ENCODE results near the gene MAN1A2. TPM values are rescaled to one million over a fixed set of nuclear protein-coding genes. Genes with fewer than 3 reads are reported as not detected.
"Not testable (repeated sequence)": the region's sequence is repeated elsewhere in the genome, so short reads cannot be mapped to it uniquely, and the experiment has no call there.

Gene MAN1A2
- total RNA-seq, 1 experiment from 2014 or later = 28.7 TPM

GRCh38 chr1:117347907-117348306 is 19.3 kb upstream of the MAN1A2 start:
- no TSS peak for BruUV-seq (replicated peaks)
- intact Hi-C loops (cut with micrococcal nuclease; ENCODE audit: unreplicated experiment) = no loop called here
- no peak for TF ChIP-seq POLR2AphosphoS5 (IDR thresholded peaks at IDR 0.05; ENCODE audit: low read depth, low read length)
- TF ChIP-seq TCF7L2 (IDR thresholded peaks at IDR 0.05; ENCODE audit: low read depth, low read length) = no peak
- no peak for TF ChIP-seq SIN3A (IDR thresholded peaks at IDR 0.05; ENCODE audit: borderline replicate concordance, insufficient read depth, low read depth, low read length)
- TF ChIP-seq REST (IDR thresholded peaks at IDR 0.05; ENCODE audit: insufficient read depth in 1 of 2, low read depth in 2 of 2, low read length in 1 of 2) = no peak
- no peak for TF ChIP-seq CTCF (IDR thresholded peaks at IDR 0.05)
- Histone ChIP-seq H3K4me1 (ENCODE audit: control insufficient read depth, insufficient read depth, low read length) (no peaks in the 10 kb centered on the region), H3K27ac (ENCODE audit: low read length) (no peak overlapping the region), H3K9me3 (ENCODE audit: control insufficient read depth, insufficient read depth, low read depth, low read length) (no peaks in the 10 kb centered on the region), H3K36me3 (ENCODE audit: control insufficient read depth, insufficient read depth, low read length) (no peaks in the 10 kb centered on the region), H3K27me3 (ENCODE audit: control insufficient read depth, insufficient read depth, low read length) (peaks cover 4% of the 10 kb centered on the region; the same call in 1 of the 2 replicates), H3K4me3 (ENCODE audit: low read depth in 2 of 2, low read length in 2 of 2) (no peak overlapping the region)
- ChIA-PET CTCF (no interaction called here), POLR2A (no interaction called here)
- in situ Hi-C loops (cut with HindIII; ENCODE audit: low pct_unique_long_range_greater_than_20kb, low sequenced_read_pairs) = no loop called here
- DNase-seq (ENCODE audit: low read depth, low spot score) (no peak), ATAC-seq (no peak)

GRCh38 chr1:117352695-117353094 is 14.6 kb upstream of the MAN1A2 start:
- ATAC-seq; H3K9me3 ChIP-seq (ENCODE audit: control insufficient read depth, insufficient read depth, low read depth, low read length); DNase-seq (ENCODE audit: low read depth, low spot score); H3K36me3 ChIP-seq (ENCODE audit: control insufficient read depth, insufficient read depth, low read length); intact Hi-C loops (cut with micrococcal nuclease; ENCODE audit: unreplicated experiment); H3K27ac ChIP-seq (ENCODE audit: low read length); H3K4me1 ChIP-seq (ENCODE audit: control insufficient read depth, insufficient read depth, low read length); H3K4me3 ChIP-seq (ENCODE audit: low read depth in 2 of 2, low read length in 2 of 2); in situ Hi-C loops (cut with HindIII; ENCODE audit: low pct_unique_long_range_greater_than_20kb, low sequenced_read_pairs); CTCF ChIA-PET; BruUV-seq (replicated peaks); H3K27me3 ChIP-seq (ENCODE audit: control insufficient read depth, insufficient read depth, low read length); POLR2A ChIA-PET: not testable (repeated sequence)

GRCh38 chr1:117357833-117358603 is 9.2 kb upstream of the MAN1A2 start:
- H3K4me1 ChIP-seq (ENCODE audit: control insufficient read depth, insufficient read depth, low read length); in situ Hi-C loops (cut with HindIII; ENCODE audit: low pct_unique_long_range_greater_than_20kb, low sequenced_read_pairs); H3K9me3 ChIP-seq (ENCODE audit: control insufficient read depth, insufficient read depth, low read depth, low read length); H3K4me3 ChIP-seq (ENCODE audit: low read depth in 2 of 2, low read length in 2 of 2); intact Hi-C loops (cut with micrococcal nuclease; ENCODE audit: unreplicated experiment); DNase-seq (ENCODE audit: low read depth, low spot score); POLR2A ChIA-PET; H3K36me3 ChIP-seq (ENCODE audit: control insufficient read depth, insufficient read depth, low read length); BruUV-seq (replicated peaks); H3K27me3 ChIP-seq (ENCODE audit: control insufficient read depth, insufficient read depth, low read length); CTCF ChIA-PET; H3K27ac ChIP-seq (ENCODE audit: low read length); ATAC-seq: not testable (repeated sequence)

- H3K9me3 ChIP-seq (ENCODE audit: control insufficient read depth, insufficient read depth, low read depth, low read length); H3K27me3 ChIP-seq (ENCODE audit: control insufficient read depth, insufficient read depth, low read length); ATAC-seq; POLR2A ChIA-PET; BruUV-seq (replicated peaks); H3K36me3 ChIP-seq (ENCODE audit: control insufficient read depth, insufficient read depth, low read length); CTCF ChIA-PET; in situ Hi-C loops (cut with HindIII; ENCODE audit: low pct_unique_long_range_greater_than_20kb, low sequenced_read_pairs); H3K4me1 ChIP-seq (ENCODE audit: control insufficient read depth, insufficient read depth, low read length); H3K27ac ChIP-seq (ENCODE audit: low read length); DNase-seq (ENCODE audit: low read depth, low spot score); H3K4me3 ChIP-seq (ENCODE audit: low read depth in 2 of 2, low read length in 2 of 2); intact Hi-C loops (cut with micrococcal nuclease; ENCODE audit: unreplicated experiment): not testable (repeated sequence)
These were observed 8.7 kb upstream of the MAN1A2 start for GRCh38 chr1:117358604-117358887.

Data from Panc1 (cell line).